OCI-LY7 (cell line): ENCODE results near the gene ANXA7. TPM values are rescaled to one million over a fixed set of nuclear protein-coding genes. Genes with fewer than 3 reads are reported as not detected.

Source experiments
- small RNA-seq: library from RNA; depleted of rRNA; stranded (forward); fragments of <200 nt; gene quantifications from one replicate; pipeline ENCODE3, GENCODE V24; 2014
- total RNA-seq, 2 experiments: library from RNA; depleted of rRNA in 1 of 2; stranded (reverse); fragments of >200 nt in 1 of 2; shearing (Covaris generic) in 1 of 2; gene quantifications; 2 replicates each; pipeline ENCODE4 v1.2.3, GENCODE V29; 2014 to 2022

ANXA7 gene
- total RNA-seq, 2 experiments from 2014 or later, result 52.0 to 86.6 TPM

Small RNA genes within 50 kb of the gene (small RNA-seq; reads per million reads assigned to genes)
- gene RF00019, result not detected

Other genes with a start within 250 kb of the ANXA7 start
- gene ECD, start 246.1 kb downstream of the ANXA7 start, total RNA-seq (2014; rRNA removed; shearing (Covaris generic)), result 24.6 and 27.3 TPM in 2 replicates
- 26.0 and 27.2 TPM in 2 replicates for gene ECD, start 246.1 kb downstream of the ANXA7 start, total RNA-seq (2022)
- 8.0 and 14.7 TPM in 2 replicates for gene FAM149B1, start 245.9 kb downstream of the ANXA7 start, total RNA-seq (2014; rRNA removed; shearing (Covaris generic))
- gene FAM149B1, start 245.9 kb downstream of the ANXA7 start, total RNA-seq (2022), result 18.5 and 19.9 TPM in 2 replicates
- gene DNAJC9, start 166.8 kb downstream of the ANXA7 start, total RNA-seq (2014; rRNA removed; shearing (Covaris generic)), result 83.3 and 94.2 TPM in 2 replicates
- 63.0 and 64.9 TPM in 2 replicates for gene DNAJC9, start 166.8 kb downstream of the ANXA7 start, total RNA-seq (2022)
- 56.6 and 81.6 TPM in 2 replicates for gene MRPS16, start 161.4 kb downstream of the ANXA7 start, total RNA-seq (2014; rRNA removed; shearing (Covaris generic))
- 132 and 135 TPM in 2 replicates for gene MRPS16, start 161.4 kb downstream of the ANXA7 start, total RNA-seq (2022)
- 0.26 and 1.9 TPM in 2 replicates for gene CFAP70, start 55.2 kb downstream of the ANXA7 start, total RNA-seq (2014; rRNA removed; shearing (Covaris generic))
- 0.94 and 1.1 TPM in 2 replicates for gene CFAP70, start 55.2 kb downstream of the ANXA7 start, total RNA-seq (2022)
- 2.3 and 3.9 TPM in 2 replicates for gene MSS51, start 19.5 kb upstream of the ANXA7 start, total RNA-seq (2014; rRNA removed; shearing (Covaris generic))
- 4.2 and 4.4 TPM in 2 replicates for gene MSS51, start 19.5 kb upstream of the ANXA7 start, total RNA-seq (2022)
- gene PPP3CB, start 82.0 kb upstream of the ANXA7 start, total RNA-seq (2014; rRNA removed; shearing (Covaris generic)), result 15.5 and 18.6 TPM in 2 replicates
- 43.1 and 45.3 TPM in 2 replicates for gene PPP3CB, start 82.0 kb upstream of the ANXA7 start, total RNA-seq (2022)
- 9.7 and 15.2 TPM in 2 replicates for gene USP54, start 177.3 kb upstream of the ANXA7 start, total RNA-seq (2014; rRNA removed; shearing (Covaris generic))
- 16.4 and 17.6 TPM in 2 replicates for gene USP54, start 177.3 kb upstream of the ANXA7 start, total RNA-seq (2022)
- gene MYOZ1, start 227.4 kb upstream of the ANXA7 start, total RNA-seq (2014; rRNA removed; shearing (Covaris generic)), result not detected in 2 replicates
- gene MYOZ1, start 227.4 kb upstream of the ANXA7 start, total RNA-seq (2022), result not detected in 2 replicates
- gene SYNPO2L, start 242.0 kb upstream of the ANXA7 start, total RNA-seq (2014; rRNA removed; shearing (Covaris generic)), result not detected in 2 replicates
- gene SYNPO2L, start 242.0 kb upstream of the ANXA7 start, total RNA-seq (2022), result not detected in 2 replicates